Measurements from ENCODE around the gene TUBB6.

The TUBB6 gene

GRCh38 chr18:12271376-12272235 is 36.4 kb upstream of the TUBB6 start:
- H3K36me3 ChIP-seq (ENCODE audit: insufficient read depth), result no peaks in the 10 kb centered on the region
- H3K4me3 ChIP-seq (IDR thresholded peaks at IDR 0.05; ENCODE audit: insufficient read depth, low read depth, low read length), result no peak overlapping the region
- H2AFZ ChIP-seq (ENCODE audit: low read depth), result peak overlapping the region; percentile 81
- peak overlapping the region; percentile 79 for H3K9ac ChIP-seq
- peaks cover 3% of the 10 kb centered on the region for H3K4me1 ChIP-seq (ENCODE audit: low read depth, poor library complexity, severe bottlenecking)
- no peaks in the 10 kb centered on the region for H4K20me1 ChIP-seq (ENCODE audit: insufficient read depth)
- H3K27me3 ChIP-seq (ENCODE audit: insufficient read depth, low read depth), result no peaks in the 10 kb centered on the region
- H3K79me2 ChIP-seq (ENCODE audit: insufficient read depth, low read depth), result no peaks in the 10 kb centered on the region
- H3K27ac ChIP-seq, result peak overlapping the region; percentile 64
- TF ChIP-seq, protein P1, sequence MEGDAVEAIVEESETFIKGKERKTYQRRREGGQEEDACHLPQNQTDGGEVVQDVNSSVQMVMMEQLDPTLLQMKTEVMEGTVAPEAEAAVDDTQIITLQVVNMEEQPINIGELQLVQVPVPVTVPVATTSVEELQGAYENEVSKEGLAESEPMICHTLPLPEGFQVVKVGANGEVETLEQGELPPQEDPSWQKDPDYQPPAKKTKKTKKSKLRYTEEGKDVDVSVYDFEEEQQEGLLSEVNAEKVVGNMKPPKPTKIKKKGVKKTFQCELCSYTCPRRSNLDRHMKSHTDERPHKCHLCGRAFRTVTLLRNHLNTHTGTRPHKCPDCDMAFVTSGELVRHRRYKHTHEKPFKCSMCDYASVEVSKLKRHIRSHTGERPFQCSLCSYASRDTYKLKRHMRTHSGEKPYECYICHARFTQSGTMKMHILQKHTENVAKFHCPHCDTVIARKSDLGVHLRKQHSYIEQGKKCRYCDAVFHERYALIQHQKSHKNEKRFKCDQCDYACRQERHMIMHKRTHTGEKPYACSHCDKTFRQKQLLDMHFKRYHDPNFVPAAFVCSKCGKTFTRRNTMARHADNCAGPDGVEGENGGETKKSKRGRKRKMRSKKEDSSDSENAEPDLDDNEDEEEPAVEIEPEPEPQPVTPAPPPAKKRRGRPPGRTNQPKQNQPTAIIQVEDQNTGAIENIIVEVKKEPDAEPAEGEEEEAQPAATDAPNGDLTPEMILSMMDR (conservative IDR thresholded peaks at IDR 0.05; ENCODE audit: low read depth, low read length), result peak; percentile 81
- H3K4me2 ChIP-seq, result peak overlapping the region; percentile 46

DNA sequence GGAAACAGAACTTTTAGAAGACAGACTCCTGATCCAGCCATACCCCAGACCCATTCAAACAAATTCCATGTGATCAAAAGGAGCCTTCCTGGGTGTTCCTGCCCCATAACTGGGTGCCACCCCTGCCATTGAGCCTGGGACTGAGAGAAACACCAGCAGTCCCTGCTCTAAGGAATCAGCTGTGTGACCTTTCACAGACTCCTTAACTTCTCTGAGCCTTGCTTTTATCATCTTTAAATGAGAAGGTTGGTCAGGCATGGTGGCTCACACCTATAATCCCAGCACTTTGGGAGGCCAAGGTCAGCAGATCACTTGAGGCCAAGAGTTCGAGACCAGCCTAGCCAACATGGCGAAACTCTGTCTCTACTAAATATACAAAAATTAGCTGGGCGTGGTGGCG is 33.2 kb upstream of the TUBB6 start:
- TF ChIP-seq, protein P1 (conservative IDR thresholded peaks at IDR 0.05; ENCODE audit: low read depth, low read length), result no peak
- no peak overlapping the region for H2AFZ ChIP-seq (ENCODE audit: low read depth)
- H3K4me2 ChIP-seq, result no peak overlapping the region
- H3K27ac ChIP-seq, result no peak overlapping the region
- H3K4me1 ChIP-seq (ENCODE audit: low read depth, poor library complexity, severe bottlenecking), result peaks cover 9% of the 10 kb centered on the region
- no peaks in the 10 kb centered on the region for H3K27me3 ChIP-seq (ENCODE audit: insufficient read depth, low read depth)
- no peaks in the 10 kb centered on the region for H4K20me1 ChIP-seq (ENCODE audit: insufficient read depth)
- no peaks in the 10 kb centered on the region for H3K36me3 ChIP-seq (ENCODE audit: insufficient read depth)
- no peak overlapping the region for H3K4me3 ChIP-seq (IDR thresholded peaks at IDR 0.05; ENCODE audit: insufficient read depth, low read depth, low read length)
- H3K79me2 ChIP-seq (ENCODE audit: insufficient read depth, low read depth), result no peaks in the 10 kb centered on the region
- H3K9ac ChIP-seq, result no peak overlapping the region

DNA sequence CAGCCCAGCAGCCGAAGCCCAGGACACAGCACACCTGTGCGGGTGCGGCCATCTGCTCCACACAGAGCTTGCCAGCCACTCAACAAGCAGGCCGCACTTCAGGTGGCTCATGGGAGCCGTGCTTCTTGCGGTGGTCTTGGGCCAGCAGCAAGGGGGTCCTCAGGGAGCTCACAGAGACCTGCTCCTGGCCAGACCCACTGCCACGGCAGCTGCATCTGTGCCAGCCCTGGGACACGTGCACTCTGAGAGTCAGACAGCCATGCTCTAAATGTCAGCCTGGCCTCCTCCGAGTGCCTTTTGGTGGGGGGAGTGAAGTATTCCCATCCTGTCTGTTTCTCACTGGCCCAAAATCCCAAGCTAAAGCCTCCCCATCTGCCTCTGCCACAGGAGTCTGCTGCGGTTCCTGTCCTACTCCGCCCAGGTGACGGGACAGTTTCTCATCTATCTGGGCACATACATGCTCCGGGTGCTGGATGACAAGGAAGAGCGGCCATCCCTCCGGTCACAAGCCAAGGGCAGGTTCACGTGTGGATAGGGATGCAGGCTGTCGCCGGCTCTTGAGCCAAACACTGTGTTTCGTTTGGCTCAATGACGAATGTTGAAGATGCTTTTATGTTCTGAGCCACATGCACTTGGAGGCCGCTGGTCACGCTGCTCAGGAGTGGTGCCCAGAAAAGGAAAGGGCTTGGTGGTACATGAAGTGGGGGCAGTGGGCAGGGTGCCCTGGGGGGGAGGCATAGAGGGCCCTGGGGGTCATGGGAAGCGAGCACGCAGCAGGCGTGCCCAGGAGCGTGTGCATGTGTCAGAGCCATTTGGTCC is 31.1 kb upstream of the TUBB6 start:
- H3K27ac ChIP-seq, result no peak overlapping the region
- H3K36me3 ChIP-seq (ENCODE audit: insufficient read depth), result no peaks in the 10 kb centered on the region
- TF ChIP-seq, protein P1 (conservative IDR thresholded peaks at IDR 0.05; ENCODE audit: low read depth, low read length), result no peak
- peaks cover 6% of the 10 kb centered on the region for H3K4me1 ChIP-seq (ENCODE audit: low read depth, poor library complexity, severe bottlenecking)
- H3K27me3 ChIP-seq (ENCODE audit: insufficient read depth, low read depth), result no peaks in the 10 kb centered on the region
- no peak overlapping the region for H3K4me3 ChIP-seq (IDR thresholded peaks at IDR 0.05; ENCODE audit: insufficient read depth, low read depth, low read length)
- no peak overlapping the region for H3K4me2 ChIP-seq
- no peak overlapping the region for H2AFZ ChIP-seq (ENCODE audit: low read depth)
- H3K79me2 ChIP-seq (ENCODE audit: insufficient read depth, low read depth), result no peaks in the 10 kb centered on the region
- H3K9ac ChIP-seq, result no peak overlapping the region
- H4K20me1 ChIP-seq (ENCODE audit: insufficient read depth), result no peaks in the 10 kb centered on the region

DNA sequence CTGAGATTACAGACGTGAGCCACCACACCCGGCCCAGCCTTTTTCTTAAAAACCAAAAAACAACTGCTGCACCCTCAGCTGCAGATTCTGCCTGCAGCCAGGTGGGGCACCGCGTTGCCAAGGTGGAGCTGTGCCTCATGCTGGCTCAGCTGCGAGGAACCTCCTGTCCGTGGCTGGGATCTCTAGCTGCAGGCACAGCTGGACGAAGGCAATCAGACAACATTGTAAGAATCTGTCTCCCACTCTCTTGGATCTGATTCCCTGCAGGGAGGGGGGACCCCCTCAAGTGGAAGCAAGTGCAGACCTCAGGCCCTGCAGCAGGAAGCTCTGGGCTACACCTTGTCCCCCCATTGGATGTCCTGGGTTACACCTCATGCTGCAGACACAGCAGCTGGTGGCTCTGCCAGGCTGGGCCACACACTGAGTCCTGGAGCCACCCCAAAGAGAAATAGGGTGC is 29.8 kb upstream of the TUBB6 start:
- Histone ChIP-seq H3K4me3 (IDR thresholded peaks at IDR 0.05; ENCODE audit: insufficient read depth, low read depth, low read length) (no peak overlapping the region), H3K27me3 (ENCODE audit: insufficient read depth, low read depth) (no peaks in the 10 kb centered on the region), H4K20me1 (ENCODE audit: insufficient read depth) (no peaks in the 10 kb centered on the region), H2AFZ (ENCODE audit: low read depth) (no peak overlapping the region), H3K4me2 (no peak overlapping the region), H3K27ac (no peak overlapping the region), H3K4me1 (ENCODE audit: low read depth, poor library complexity, severe bottlenecking) (peaks cover 6% of the 10 kb centered on the region), H3K79me2 (ENCODE audit: insufficient read depth, low read depth) (no peaks in the 10 kb centered on the region), H3K9ac (no peak overlapping the region), H3K36me3 (ENCODE audit: insufficient read depth) (no peaks in the 10 kb centered on the region)
- TF ChIP-seq, protein P1 (conservative IDR thresholded peaks at IDR 0.05; ENCODE audit: low read depth, low read length), result peak; percentile 32
